GM18519 (cell line): ENCODE results near the gene NUTF2.
"Not testable (repeated sequence)": the region's sequence is repeated elsewhere in the genome, so short reads cannot be mapped to it uniquely, and the experiment has no call there.

Experiments used
- ATAC-seq: cut with Tn5 transposase; IDR thresholded peaks from one replicate; pipeline ENCODE4 v1.9.1; 2021; ENCODE audit warnings: mild to moderate bottlenecking, moderate library complexity; ENCODE audit not compliant: unreplicated experiment, low FRiP score

Gene NUTF2

GRCh38 chr16:67883146-67883871 is 36.6 kb downstream of the NUTF2 start:
- no peak for ATAC-seq

- ATAC-seq: no peak
These were observed 37.1 kb downstream of the NUTF2 start for GRCh38 chr16:67883872-67884261.

- no peak for ATAC-seq
These were observed 38.0 kb downstream of the NUTF2 start, which contains the start of gene NRN1L for GRCh38 chr16:67884684-67885083. TSS of gene NRN1L (plus strand) at chr16:67884885. CDS start at chr16:67884904, 19 bp downstream.

GRCh38 chr16:67885545-67885944 is 38.8 kb downstream of the NUTF2 start:
- no peak for ATAC-seq

GRCh38 chr16:67885976-67886375 is 39.2 kb downstream of the NUTF2 start:
- ATAC-seq: no peak

GRCh38 chr16:67886387-67886786 is 39.7 kb downstream of the NUTF2 start:
- no peak for ATAC-seq

GRCh38 chr16:67888331-67888730 is 41.6 kb downstream of the NUTF2 start:
- no peak for ATAC-seq

- no peak for ATAC-seq
These were observed 45.6 kb downstream of the NUTF2 start for GRCh38 chr16:67892375-67892774.

- peak; percentile 69 for ATAC-seq
These were observed 46.4 kb downstream of the NUTF2 start, which contains the start of gene PSKH1 for GRCh38 chr16:67892899-67893742. TSS of gene PSKH1 (plus strand) at chr16:67893254. CDS start at chr16:67908750, 15,496 bp downstream.

- no peak for ATAC-seq
These were observed 47.1 kb downstream of the NUTF2 start for GRCh38 chr16:67893743-67894399.

GRCh38 chr16:67897231-67897630 is 50.5 kb downstream of the NUTF2 start:
- no peak for ATAC-seq

GRCh38 chr16:67901734-67902133 is 55.0 kb downstream of the NUTF2 start:
- ATAC-seq: no peak

GRCh38 chr16:67902831-67903230 is 56.1 kb downstream of the NUTF2 start:
- ATAC-seq: no peak

GRCh38 chr16:67907397-67908180 is 60.9 kb downstream of the NUTF2 start:
- ATAC-seq: no peak

- no peak for ATAC-seq
These were observed 62.5 kb downstream of the NUTF2 start for GRCh38 chr16:67909056-67909742.

- ATAC-seq: no peak
These were observed 63.4 kb downstream of the NUTF2 start for GRCh38 chr16:67910158-67910557.

GRCh38 chr16:67914758-67915495 is 68.2 kb downstream of the NUTF2 start:
- ATAC-seq: no peak

GRCh38 chr16:67915496-67915769 is 68.7 kb downstream of the NUTF2 start:
- not testable (repeated sequence) for ATAC-seq
